ENCODE results near the gene ZBTB5.

- TF ChIP-seq POLR2A (IDR thresholded peaks at IDR 0.05) = no peak
- TF ChIP-seq CTCF (IDR thresholded peaks at IDR 0.05) = no peak
- no peak for TF ChIP-seq POLR2AphosphoS5 (IDR thresholded peaks at IDR 0.05)
- no peak for TF ChIP-seq EP300 (IDR thresholded peaks at IDR 0.05)
Measured at GRCh38 chr9:37474438-37474837, 9.2 kb upstream of the ZBTB5 start.
